Measurements from ENCODE around the gene RBMS3.

DNA sequence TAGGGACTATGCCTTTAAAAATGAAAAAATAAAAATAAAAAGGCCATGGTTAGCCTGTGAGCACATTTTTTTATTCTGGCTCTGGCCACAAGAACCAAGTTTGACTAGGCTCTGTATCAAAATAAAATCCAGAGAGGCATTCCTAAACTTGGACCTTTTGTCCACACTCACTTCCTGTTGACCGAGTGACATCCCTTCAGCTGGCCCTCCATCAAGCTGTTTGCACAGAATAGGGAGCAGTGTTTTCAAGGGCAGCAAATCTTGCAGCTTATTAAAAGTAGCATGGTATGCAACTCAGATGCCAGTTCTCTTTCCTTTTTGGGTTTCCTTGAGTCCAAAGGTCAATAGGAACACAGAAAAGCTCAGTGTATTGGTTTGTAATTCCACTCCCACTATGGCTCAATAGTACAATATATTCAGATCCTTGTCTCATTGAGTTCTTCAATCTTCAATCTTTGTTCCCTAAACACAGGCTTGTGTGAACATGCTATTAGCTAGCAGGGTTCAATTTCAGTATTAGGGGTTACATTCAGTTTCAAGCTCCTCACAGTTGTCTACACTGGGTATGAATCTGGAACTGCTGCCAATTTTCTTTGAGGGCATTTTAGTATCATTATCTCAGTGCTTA lies 244.5 kb downstream of the RBMS3 start:
- no peak for TF ChIP-seq SSRP1 (CRISPR knock-in tag; IDR thresholded peaks at IDR 0.05)
- TF ChIP-seq SALL1 (CRISPR knock-in tag; IDR thresholded peaks at IDR 0.05), result no peak
- TF ChIP-seq SP1 (IDR thresholded peaks at IDR 0.05), result no peak
- no peak for TF ChIP-seq SP1 (CRISPR knock-in tag; IDR thresholded peaks at IDR 0.05)
- no peak for TF ChIP-seq ZNF232 (CRISPR knock-in tag; IDR thresholded peaks at IDR 0.05; ENCODE audit: borderline replicate concordance)
- TF ChIP-seq PHF8 (CRISPR knock-in tag; IDR thresholded peaks at IDR 0.05), result no peak
- no peak for TF ChIP-seq ZSCAN20 (CRISPR knock-in tag; IDR thresholded peaks at IDR 0.05; ENCODE audit: borderline replicate concordance)
- no peak for TF ChIP-seq HMGA1 (CRISPR knock-in tag; conservative IDR thresholded peaks at IDR 0.05)
- TF ChIP-seq, protein P1, sequence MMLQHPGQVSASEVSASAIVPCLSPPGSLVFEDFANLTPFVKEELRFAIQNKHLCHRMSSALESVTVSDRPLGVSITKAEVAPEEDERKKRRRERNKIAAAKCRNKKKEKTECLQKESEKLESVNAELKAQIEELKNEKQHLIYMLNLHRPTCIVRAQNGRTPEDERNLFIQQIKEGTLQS (CRISPR knock-in tag; IDR thresholded peaks at IDR 0.05), result no peak
- no peak for TF ChIP-seq SP2 (CRISPR knock-in tag; IDR thresholded peaks at IDR 0.05)
- no peak for TF ChIP-seq BCL6 (CRISPR knock-in tag; IDR thresholded peaks at IDR 0.05)
- TF ChIP-seq GABPA (IDR thresholded peaks at IDR 0.05; ENCODE audit: low read depth, low read length), result no peak
- TF ChIP-seq GABPA (CRISPR knock-in tag; IDR thresholded peaks at IDR 0.05; ENCODE audit: low read depth), result no peak
- TF ChIP-seq ZNF652 (CRISPR knock-in tag; IDR thresholded peaks at IDR 0.05; ENCODE audit: borderline replicate concordance, low read depth), result no peak
